Measurements from ENCODE around the gene EXD3.
"Not testable (repeated sequence)": the region's sequence is repeated elsewhere in the genome, so short reads cannot be mapped to it uniquely, and the experiment has no call there.

The EXD3 gene

GRCh38 chr9:137390553-137391410 is 32.2 kb downstream of the EXD3 start:
- no peak overlapping the region for H3K9ac ChIP-seq (ENCODE audit: low read length)
- no peaks in the 10 kb centered on the region for H3K4me1 ChIP-seq (ENCODE audit: control insufficient read depth, low read depth, low read length)
- H3K27ac ChIP-seq (ENCODE audit: low read length) = no peak overlapping the region
- H3K9me3 ChIP-seq (ENCODE audit: control insufficient read depth, low read depth, low read length) = no peaks in the 10 kb centered on the region
- no peak overlapping the region for H3K4me3 ChIP-seq (ENCODE audit: low read length)
- H3K36me3 ChIP-seq (ENCODE audit: control insufficient read depth, low read depth, low read length) = no peaks in the 10 kb centered on the region
- no peaks in the 10 kb centered on the region for H3K27me3 ChIP-seq (ENCODE audit: control insufficient read depth, insufficient read depth, low read length)

- no peak overlapping the region for H3K4me3 ChIP-seq (ENCODE audit: low read length)
- no peaks in the 10 kb centered on the region for H3K4me1 ChIP-seq (ENCODE audit: control insufficient read depth, low read depth, low read length)
- no peaks in the 10 kb centered on the region for H3K27me3 ChIP-seq (ENCODE audit: control insufficient read depth, insufficient read depth, low read length)
- no peak overlapping the region for H3K9ac ChIP-seq (ENCODE audit: low read length)
- H3K27ac ChIP-seq (ENCODE audit: low read length) = no peak overlapping the region
- H3K9me3 ChIP-seq (ENCODE audit: control insufficient read depth, low read depth, low read length) = no peaks in the 10 kb centered on the region
- H3K36me3 ChIP-seq (ENCODE audit: control insufficient read depth, low read depth, low read length) = no peaks in the 10 kb centered on the region
Measured at GRCh38 chr9:137389428-137389746, 33.6 kb downstream of the EXD3 start.

GRCh38 chr9:137388589-137389427 is 34.2 kb downstream of the EXD3 start:
- no peak overlapping the region for H3K4me3 ChIP-seq (ENCODE audit: low read length)
- H3K36me3 ChIP-seq (ENCODE audit: control insufficient read depth, low read depth, low read length) = no peaks in the 10 kb centered on the region
- H3K4me1 ChIP-seq (ENCODE audit: control insufficient read depth, low read depth, low read length) = no peaks in the 10 kb centered on the region
- no peak overlapping the region for H3K27ac ChIP-seq (ENCODE audit: low read length)
- H3K27me3 ChIP-seq (ENCODE audit: control insufficient read depth, insufficient read depth, low read length) = no peaks in the 10 kb centered on the region
- no peak overlapping the region for H3K9ac ChIP-seq (ENCODE audit: low read length)
- H3K9me3 ChIP-seq (ENCODE audit: control insufficient read depth, low read depth, low read length) = no peaks in the 10 kb centered on the region

GRCh38 chr9:137387891-137388560 is 34.9 kb downstream of the EXD3 start:
- no peaks in the 10 kb centered on the region for H3K4me1 ChIP-seq (ENCODE audit: control insufficient read depth, low read depth, low read length)
- no peak overlapping the region for H3K4me3 ChIP-seq (ENCODE audit: low read length)
- no peaks in the 10 kb centered on the region for H3K36me3 ChIP-seq (ENCODE audit: control insufficient read depth, low read depth, low read length)
- no peak overlapping the region for H3K27ac ChIP-seq (ENCODE audit: low read length)
- no peak overlapping the region for H3K9ac ChIP-seq (ENCODE audit: low read length)
- no peaks in the 10 kb centered on the region for H3K9me3 ChIP-seq (ENCODE audit: control insufficient read depth, low read depth, low read length)
- H3K27me3 ChIP-seq (ENCODE audit: control insufficient read depth, insufficient read depth, low read length) = no peaks in the 10 kb centered on the region

GRCh38 chr9:137387114-137387890 is 35.7 kb downstream of the EXD3 start:
- H3K4me3 ChIP-seq (ENCODE audit: low read length) = no peak overlapping the region
- no peak overlapping the region for H3K9ac ChIP-seq (ENCODE audit: low read length)
- no peaks in the 10 kb centered on the region for H3K36me3 ChIP-seq (ENCODE audit: control insufficient read depth, low read depth, low read length)
- H3K4me1 ChIP-seq (ENCODE audit: control insufficient read depth, low read depth, low read length) = no peaks in the 10 kb centered on the region
- no peaks in the 10 kb centered on the region for H3K9me3 ChIP-seq (ENCODE audit: control insufficient read depth, low read depth, low read length)
- no peak overlapping the region for H3K27ac ChIP-seq (ENCODE audit: low read length)
- H3K27me3 ChIP-seq (ENCODE audit: control insufficient read depth, insufficient read depth, low read length) = no peaks in the 10 kb centered on the region

DNA sequence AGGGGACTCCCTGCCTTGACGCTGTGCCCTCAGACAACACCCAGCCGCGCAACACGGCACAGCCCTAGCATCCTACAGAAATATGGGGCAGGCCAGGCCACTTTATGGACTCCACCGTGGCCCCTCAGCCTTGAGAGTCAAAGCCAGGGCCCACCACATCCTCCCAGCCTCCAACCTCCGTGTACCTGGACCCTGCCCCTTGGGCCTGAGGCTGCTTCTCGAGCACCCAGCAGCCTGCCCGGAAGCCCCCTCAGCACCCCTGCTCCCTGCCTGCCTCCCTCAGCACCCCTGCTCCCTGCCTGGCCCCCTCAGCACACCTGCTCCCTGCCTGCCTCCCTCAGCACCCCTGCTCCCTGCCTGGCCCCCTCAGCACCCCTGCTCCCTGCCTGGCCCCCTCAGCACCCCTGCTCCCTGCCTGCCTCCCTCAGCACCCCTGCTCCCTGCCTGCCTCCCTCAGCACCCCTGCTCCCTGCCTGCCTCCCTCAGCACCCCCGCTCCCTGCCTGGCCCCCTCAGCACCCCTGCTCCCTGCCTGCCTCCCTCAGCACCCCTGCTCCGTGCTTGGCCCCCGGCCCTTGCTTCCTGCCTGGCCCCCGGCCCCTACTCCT is 36.4 kb downstream of the EXD3 start:
- not testable (repeated sequence) for H3K4me3 ChIP-seq (ENCODE audit: low read length); H3K27ac ChIP-seq (ENCODE audit: low read length); H3K36me3 ChIP-seq (ENCODE audit: control insufficient read depth, low read depth, low read length); H3K4me1 ChIP-seq (ENCODE audit: control insufficient read depth, low read depth, low read length); H3K27me3 ChIP-seq (ENCODE audit: control insufficient read depth, insufficient read depth, low read length); H3K9me3 ChIP-seq (ENCODE audit: control insufficient read depth, low read depth, low read length); H3K9ac ChIP-seq (ENCODE audit: low read length)

GRCh38 chr9:137385061-137385655 is 37.8 kb downstream of the EXD3 start:
- no peaks in the 10 kb centered on the region for H3K4me1 ChIP-seq (ENCODE audit: control insufficient read depth, low read depth, low read length)

GRCh38 chr9:137383784-137384756 is 38.9 kb downstream of the EXD3 start:
- Histone ChIP-seq H3K4me3 (ENCODE audit: low read length) (no peak overlapping the region), H3K27ac (ENCODE audit: low read length) (no peak overlapping the region), H3K9ac (ENCODE audit: low read length) (no peak overlapping the region), H3K4me1 (ENCODE audit: control insufficient read depth, low read depth, low read length) (no peaks in the 10 kb centered on the region), H3K27me3 (ENCODE audit: control insufficient read depth, insufficient read depth, low read length) (no peaks in the 10 kb centered on the region), H3K9me3 (ENCODE audit: control insufficient read depth, low read depth, low read length) (no peaks in the 10 kb centered on the region), H3K36me3 (ENCODE audit: control insufficient read depth, low read depth, low read length) (no peaks in the 10 kb centered on the region)

More at GRCh38 chr9:137385061-137385655, 37.8 kb downstream of the EXD3 start:
- Histone ChIP-seq H3K9ac (ENCODE audit: low read length) (no peak overlapping the region), H3K27me3 (ENCODE audit: control insufficient read depth, insufficient read depth, low read length) (no peaks in the 10 kb centered on the region), H3K36me3 (ENCODE audit: control insufficient read depth, low read depth, low read length) (no peaks in the 10 kb centered on the region), H3K27ac (ENCODE audit: low read length) (no peak overlapping the region), H3K4me3 (ENCODE audit: low read length) (no peak overlapping the region), H3K9me3 (ENCODE audit: control insufficient read depth, low read depth, low read length) (no peaks in the 10 kb centered on the region)

- Histone ChIP-seq H3K27ac (ENCODE audit: low read length) (no peak overlapping the region), H3K4me3 (ENCODE audit: low read length) (no peak overlapping the region), H3K9ac (ENCODE audit: low read length) (no peak overlapping the region), H3K4me1 (ENCODE audit: control insufficient read depth, low read depth, low read length) (no peaks in the 10 kb centered on the region), H3K27me3 (ENCODE audit: control insufficient read depth, insufficient read depth, low read length) (peaks cover 5% of the 10 kb centered on the region), H3K9me3 (ENCODE audit: control insufficient read depth, low read depth, low read length) (no peaks in the 10 kb centered on the region), H3K36me3 (ENCODE audit: control insufficient read depth, low read depth, low read length) (no peaks in the 10 kb centered on the region)
Measured at GRCh38 chr9:137383081-137383783, 39.7 kb downstream of the EXD3 start.
